ENCODE data around the gene CFTR. TPM values are rescaled to one million over a fixed set of nuclear protein-coding genes. Genes with fewer than 3 reads are reported as not detected.

The CFTR gene
- total and polyA plus RNA-seq, 10 of the 15 experiments (the other 5 are each of a cell fraction or from before 2014, with no cell fraction given), result 0.02 to 2.3 (median 0.21) TPM; not detected in 1

DNA sequence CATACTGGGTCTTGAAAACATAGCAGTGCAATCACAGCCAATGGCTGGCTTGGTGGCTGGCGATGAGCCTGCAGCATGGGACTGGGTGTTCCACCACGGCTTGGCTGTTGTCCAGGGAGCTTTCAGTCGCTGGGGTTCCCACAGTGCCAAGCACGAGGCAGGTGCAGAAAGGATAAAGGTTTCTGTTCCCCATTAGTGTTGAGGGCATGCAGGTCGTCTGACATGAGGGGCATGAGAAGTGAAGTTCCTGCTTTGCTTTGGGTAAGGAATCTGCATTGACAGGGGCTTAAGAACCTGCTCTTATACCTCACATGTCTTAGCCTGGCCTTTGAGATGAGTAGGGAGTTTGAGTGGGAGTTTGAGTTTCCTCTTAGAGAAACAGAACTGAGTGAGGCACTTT lies 9.0 kb upstream of the CFTR start (continued):
- TF ChIP-seq, protein P1, sequence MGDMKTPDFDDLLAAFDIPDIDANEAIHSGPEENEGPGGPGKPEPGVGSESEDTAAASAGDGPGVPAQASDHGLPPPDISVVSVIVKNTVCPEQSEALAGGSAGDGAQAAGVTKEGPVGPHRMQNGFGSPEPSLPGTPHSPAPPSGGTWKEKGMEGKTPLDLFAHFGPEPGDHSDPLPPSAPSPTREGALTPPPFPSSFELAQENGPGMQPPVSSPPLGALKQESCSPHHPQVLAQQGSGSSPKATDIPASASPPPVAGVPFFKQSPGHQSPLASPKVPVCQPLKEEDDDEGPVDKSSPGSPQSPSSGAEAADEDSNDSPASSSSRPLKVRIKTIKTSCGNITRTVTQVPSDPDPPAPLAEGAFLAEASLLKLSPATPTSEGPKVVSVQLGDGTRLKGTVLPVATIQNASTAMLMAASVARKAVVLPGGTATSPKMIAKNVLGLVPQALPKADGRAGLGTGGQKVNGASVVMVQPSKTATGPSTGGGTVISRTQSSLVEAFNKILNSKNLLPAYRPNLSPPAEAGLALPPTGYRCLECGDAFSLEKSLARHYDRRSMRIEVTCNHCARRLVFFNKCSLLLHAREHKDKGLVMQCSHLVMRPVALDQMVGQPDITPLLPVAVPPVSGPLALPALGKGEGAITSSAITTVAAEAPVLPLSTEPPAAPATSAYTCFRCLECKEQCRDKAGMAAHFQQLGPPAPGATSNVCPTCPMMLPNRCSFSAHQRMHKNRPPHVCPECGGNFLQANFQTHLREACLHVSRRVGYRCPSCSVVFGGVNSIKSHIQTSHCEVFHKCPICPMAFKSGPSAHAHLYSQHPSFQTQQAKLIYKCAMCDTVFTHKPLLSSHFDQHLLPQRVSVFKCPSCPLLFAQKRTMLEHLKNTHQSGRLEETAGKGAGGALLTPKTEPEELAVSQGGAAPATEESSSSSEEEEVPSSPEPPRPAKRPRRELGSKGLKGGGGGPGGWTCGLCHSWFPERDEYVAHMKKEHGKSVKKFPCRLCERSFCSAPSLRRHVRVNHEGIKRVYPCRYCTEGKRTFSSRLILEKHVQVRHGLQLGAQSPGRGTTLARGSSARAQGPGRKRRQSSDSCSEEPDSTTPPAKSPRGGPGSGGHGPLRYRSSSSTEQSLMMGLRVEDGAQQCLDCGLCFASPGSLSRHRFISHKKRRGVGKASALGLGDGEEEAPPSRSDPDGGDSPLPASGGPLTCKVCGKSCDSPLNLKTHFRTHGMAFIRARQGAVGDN (IDR thresholded peaks at IDR 0.05), result peak; percentile 72
- TF ChIP-seq SUPT20H (IDR thresholded peaks at IDR 0.05; ENCODE audit: borderline replicate concordance, control insufficient read depth, low read depth, low read length) (no peak), SMAD5 (IDR thresholded peaks at IDR 0.05; ENCODE audit: low read depth) (no peak)
- TF ChIP-seq, protein P2, sequence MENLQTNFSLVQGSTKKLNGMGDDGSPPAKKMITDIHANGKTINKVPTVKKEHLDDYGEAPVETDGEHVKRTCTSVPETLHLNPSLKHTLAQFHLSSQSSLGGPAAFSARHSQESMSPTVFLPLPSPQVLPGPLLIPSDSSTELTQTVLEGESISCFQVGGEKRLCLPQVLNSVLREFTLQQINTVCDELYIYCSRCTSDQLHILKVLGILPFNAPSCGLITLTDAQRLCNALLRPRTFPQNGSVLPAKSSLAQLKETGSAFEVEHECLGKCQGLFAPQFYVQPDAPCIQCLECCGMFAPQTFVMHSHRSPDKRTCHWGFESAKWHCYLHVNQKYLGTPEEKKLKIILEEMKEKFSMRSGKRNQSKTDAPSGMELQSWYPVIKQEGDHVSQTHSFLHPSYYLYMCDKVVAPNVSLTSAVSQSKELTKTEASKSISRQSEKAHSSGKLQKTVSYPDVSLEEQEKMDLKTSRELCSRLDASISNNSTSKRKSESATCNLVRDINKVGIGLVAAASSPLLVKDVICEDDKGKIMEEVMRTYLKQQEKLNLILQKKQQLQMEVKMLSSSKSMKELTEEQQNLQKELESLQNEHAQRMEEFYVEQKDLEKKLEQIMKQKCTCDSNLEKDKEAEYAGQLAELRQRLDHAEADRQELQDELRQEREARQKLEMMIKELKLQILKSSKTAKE (IDR thresholded peaks at IDR 0.05; ENCODE audit: low read depth, poor library complexity, severe bottlenecking), result no peak

DNA sequence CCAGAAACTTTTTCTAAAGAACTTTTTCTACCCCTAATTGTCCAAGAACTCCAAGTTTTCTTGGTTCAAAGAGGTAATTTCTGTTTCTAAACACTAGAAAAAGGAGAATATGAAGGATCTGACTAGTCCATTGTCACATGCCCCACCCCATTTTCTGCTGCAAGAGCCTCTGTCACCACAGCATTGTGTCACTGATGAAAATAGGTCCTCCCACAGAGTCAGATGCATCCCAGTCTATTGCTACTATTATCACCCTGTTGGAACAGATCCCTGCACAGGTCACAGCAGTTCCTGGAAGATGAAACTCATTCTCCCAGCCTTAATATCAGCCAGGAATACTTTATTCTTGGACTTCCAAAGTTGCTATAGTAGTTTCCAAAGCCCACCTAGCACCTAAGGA lies 7.5 kb upstream of the CFTR start:
- no peak for TF ChIP-seq ZNF274 (IDR thresholded peaks at IDR 0.05; ENCODE audit: insufficient read depth, insufficient read length)
- TF ChIP-seq HCFC1 (IDR thresholded peaks at IDR 0.05; ENCODE audit: low read length), result no peak
- TF ChIP-seq RAD51 (IDR thresholded peaks at IDR 0.05), result peak; percentile 22; the same call in 1 of the 2 replicates
- peak; percentile 14; the same call in 1 of the 2 replicates for TF ChIP-seq IKZF1 (conservative IDR thresholded peaks at IDR 0.05)
- TF ChIP-seq, protein P3, sequence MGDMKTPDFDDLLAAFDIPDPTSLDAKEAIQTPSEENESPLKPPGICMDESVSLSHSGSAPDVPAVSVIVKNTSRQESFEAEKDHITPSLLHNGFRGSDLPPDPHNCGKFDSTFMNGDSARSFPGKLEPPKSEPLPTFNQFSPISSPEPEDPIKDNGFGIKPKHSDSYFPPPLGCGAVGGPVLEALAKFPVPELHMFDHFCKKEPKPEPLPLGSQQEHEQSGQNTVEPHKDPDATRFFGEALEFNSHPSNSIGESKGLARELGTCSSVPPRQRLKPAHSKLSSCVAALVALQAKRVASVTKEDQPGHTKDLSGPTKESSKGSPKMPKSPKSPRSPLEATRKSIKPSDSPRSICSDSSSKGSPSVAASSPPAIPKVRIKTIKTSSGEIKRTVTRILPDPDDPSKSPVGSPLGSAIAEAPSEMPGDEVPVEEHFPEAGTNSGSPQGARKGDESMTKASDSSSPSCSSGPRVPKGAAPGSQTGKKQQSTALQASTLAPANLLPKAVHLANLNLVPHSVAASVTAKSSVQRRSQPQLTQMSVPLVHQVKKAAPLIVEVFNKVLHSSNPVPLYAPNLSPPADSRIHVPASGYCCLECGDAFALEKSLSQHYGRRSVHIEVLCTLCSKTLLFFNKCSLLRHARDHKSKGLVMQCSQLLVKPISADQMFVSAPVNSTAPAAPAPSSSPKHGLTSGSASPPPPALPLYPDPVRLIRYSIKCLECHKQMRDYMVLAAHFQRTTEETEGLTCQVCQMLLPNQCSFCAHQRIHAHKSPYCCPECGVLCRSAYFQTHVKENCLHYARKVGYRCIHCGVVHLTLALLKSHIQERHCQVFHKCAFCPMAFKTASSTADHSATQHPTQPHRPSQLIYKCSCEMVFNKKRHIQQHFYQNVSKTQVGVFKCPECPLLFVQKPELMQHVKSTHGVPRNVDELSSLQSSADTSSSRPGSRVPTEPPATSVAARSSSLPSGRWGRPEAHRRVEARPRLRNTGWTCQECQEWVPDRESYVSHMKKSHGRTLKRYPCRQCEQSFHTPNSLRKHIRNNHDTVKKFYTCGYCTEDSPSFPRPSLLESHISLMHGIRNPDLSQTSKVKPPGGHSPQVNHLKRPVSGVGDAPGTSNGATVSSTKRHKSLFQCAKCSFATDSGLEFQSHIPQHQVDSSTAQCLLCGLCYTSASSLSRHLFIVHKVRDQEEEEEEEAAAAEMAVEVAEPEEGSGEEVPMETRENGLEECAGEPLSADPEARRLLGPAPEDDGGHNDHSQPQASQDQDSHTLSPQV (IDR thresholded peaks at IDR 0.05), result no peak
- TF ChIP-seq RFX5 (IDR thresholded peaks at IDR 0.05; ENCODE audit: low read depth, low read length), result no peak
- TF ChIP-seq, protein P4, sequence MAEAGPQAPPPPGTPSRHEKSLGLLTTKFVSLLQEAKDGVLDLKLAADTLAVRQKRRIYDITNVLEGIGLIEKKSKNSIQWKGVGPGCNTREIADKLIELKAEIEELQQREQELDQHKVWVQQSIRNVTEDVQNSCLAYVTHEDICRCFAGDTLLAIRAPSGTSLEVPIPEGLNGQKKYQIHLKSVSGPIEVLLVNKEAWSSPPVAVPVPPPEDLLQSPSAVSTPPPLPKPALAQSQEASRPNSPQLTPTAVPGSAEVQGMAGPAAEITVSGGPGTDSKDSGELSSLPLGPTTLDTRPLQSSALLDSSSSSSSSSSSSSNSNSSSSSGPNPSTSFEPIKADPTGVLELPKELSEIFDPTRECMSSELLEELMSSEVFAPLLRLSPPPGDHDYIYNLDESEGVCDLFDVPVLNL (IDR thresholded peaks at IDR 0.05; ENCODE audit: low read depth, low read length), result no peak
- Histone ChIP-seq H3K9ac (ENCODE audit: control insufficient read depth, insufficient read depth, low read length) (no peak overlapping the region), H3K27ac (ENCODE audit: control insufficient read depth, insufficient read depth) (no peak overlapping the region), H3K9me3 (replicated peaks; ENCODE audit: control insufficient read depth, insufficient read depth, low read length) (no peaks in the 10 kb centered on the region), H3K4me1 (ENCODE audit: control insufficient read depth, insufficient read depth, low read length) (peaks cover 4% of the 10 kb centered on the region), H3K27me3 (replicated peaks in 1 of 2; ENCODE audit: control insufficient read depth in 2 of 2, insufficient read depth in 2 of 2, low read length in 1 of 2) (no peaks in the 10 kb centered on the region), H3K79me2 (ENCODE audit: control insufficient read depth, insufficient read depth, low read length) (no peaks in the 10 kb centered on the region), H3K36me3 (ENCODE audit: control insufficient read depth in 2 of 2, insufficient read depth in 2 of 2, low read length in 1 of 2) (no peaks in the 10 kb centered on the region), H2AFZ (ENCODE audit: control insufficient read depth, low read depth, low read length) (no peak overlapping the region), H3K4me3 (no peak overlapping the region), H4K20me1 (ENCODE audit: control insufficient read depth, insufficient read depth) (no peaks in the 10 kb centered on the region), H3K4me2 (ENCODE audit: control insufficient read depth, insufficient read depth) (no peak overlapping the region)
- in situ Hi-C loops (cut with MboI) (no loop called here), intact Hi-C loops (cut with micrococcal nuclease; ENCODE audit: unreplicated experiment) (no loop called here)
- ChIA-PET POLR2A (interaction anchor here (1.0 kb wide), 1 partner anchor 13 kb away, joined by 3 read pairs; no protein-coding TSS in a partner anchor), RAD21 (ENCODE audit: unreplicated experiment) (interaction anchor here (1.6 kb wide), 1 partner anchor 245 kb away, joined by 3 read pairs; no protein-coding TSS in a partner anchor), SMC1A (ENCODE audit: uncharacterized antibody, unreplicated experiment) (interaction anchor here (0.9 to 1.8 kb wide), 5 partner anchors 13 to 90 kb away, joined by 3 to 4 read pairs (median 4); no protein-coding TSS in a partner anchor), CTCF (interaction anchor here (0.9 to 2.6 kb wide), 3 partner anchors 13 to 72 kb away, joined by 3 to 13 read pairs (median 3); no protein-coding TSS in a partner anchor)
- peak; percentile 51 for ATAC-seq
- no peak for DNase-seq (ENCODE audit: low read depth, low spot score)
- BruUV-seq (replicated peaks), result no TSS peak
- FAIRE-seq, result peak; percentile 52

All from GM12878 (cell line).